CD4-positive, alpha-beta T cell (primary cell): ENCODE measurements around the gene CIAO2A. TPM values are rescaled to one million over a fixed set of nuclear protein-coding genes. Genes with fewer than 3 reads are reported as not detected.

ENCODE experiments used
- ATAC-seq: fragments of 200-7000 bp; cut with Tn5 transposase; one replicate; pipeline ENCODE4 v1.10.0; 2022; ENCODE audit warnings: mild to moderate bottlenecking; ENCODE audit not compliant: poor library complexity
- CTCF ChIA-PET: fragments of 350-600 bp; sonication (Branson Sonifier 250); formaldehyde crosslinking; loops from one replicate; lab custom pipeline; 2021; ENCODE audit warnings: antibody characterized with exemption, inconsistent platforms; lab: Charles Lee
- POLR2A ChIA-PET: fragments of 350-600 bp; sonication (Branson Sonifier 250); formaldehyde crosslinking; loops from one replicate; lab custom pipeline; 2021; ENCODE audit warnings: antibody characterized with exemption, inconsistent platforms; lab: Charles Lee
- DNase-seq, 14 experiments: peaks; one replicate each; pipeline ENCODE4 v3.0.0-alpha.2; 2013 to 2020; ENCODE audit warnings: mixed read lengths in 2 of 14
- H3K27ac ChIP-seq, 2 donors: one replicate each; pipeline versions ENCODE4 v1.5.1 to v1.7.0; 2013; ENCODE audit warnings: low read length in 2 of 2, low read depth in 1 of 2, mild to moderate bottlenecking in 1 of 2
- H3K27me3 ChIP-seq, 2 experiments: 1 replicate in 1 of 2; 2 replicates in 1 of 2; pipeline versions ENCODE4 v1.6.1 to v1.7.0; 2013; ENCODE audit warnings: low read length in 2 of 2, control low read depth in 1 of 2, mild to moderate bottlenecking in 1 of 2, moderate library complexity in 1 of 2; ENCODE audit not compliant: insufficient read depth in 2 of 2, control insufficient read depth in 1 of 2
- H3K36me3 ChIP-seq: one replicate; pipeline ENCODE4 v1.6.1; 2013; ENCODE audit warnings: low read length, control low read depth; ENCODE audit not compliant: insufficient read depth
- H3K4me1 ChIP-seq: one replicate; pipeline ENCODE4 v1.6.1; 2013; ENCODE audit warnings: low read length, control low read depth; ENCODE audit not compliant: insufficient read depth
- H3K4me3 ChIP-seq: one replicate; pipeline ENCODE4 v1.5.1; 2013; ENCODE audit warnings: mild to moderate bottlenecking, low read length, moderate library complexity
- H3K9me3 ChIP-seq, 2 experiments: 1 replicate in 1 of 2; 2 replicates in 1 of 2; pipeline versions ENCODE4 v1.6.1 to v1.7.0; 2013; ENCODE audit warnings: low read length in 2 of 2, mild to moderate bottlenecking in 2 of 2, control low read depth in 1 of 2, moderate library complexity in 1 of 2; ENCODE audit not compliant: control insufficient read depth in 1 of 2, insufficient read depth in 1 of 2
- H3K27ac Mint-ChIP-seq: one replicate; pipeline ENCODE4 v1.8.0; 2020; ENCODE audit warnings: mixed read lengths
- H3K27me3 Mint-ChIP-seq: one replicate; pipeline ENCODE4 v1.8.0; 2021; ENCODE audit warnings: mixed read lengths
- H3K36me3 Mint-ChIP-seq: one replicate; pipeline ENCODE4 v1.8.0; 2021; ENCODE audit warnings: low read depth, mixed read lengths
- H3K4me1 Mint-ChIP-seq: one replicate; pipeline ENCODE4 v1.8.0; 2021; ENCODE audit warnings: low read depth, mixed read lengths
- H3K4me3 Mint-ChIP-seq: one replicate; pipeline ENCODE4 v1.8.0; 2020; ENCODE audit warnings: mild to moderate bottlenecking, mixed read lengths
- H3K9me3 Mint-ChIP-seq: one replicate; pipeline ENCODE4 v1.8.0; 2020; ENCODE audit warnings: mixed read lengths
- CTCF ChIP-seq: fragments of 200-600 bp; IDR thresholded peaks from one replicate; pipeline ENCODE4 v1.8.0; 2022; ENCODE audit warnings: antibody characterized with exemption, mild to moderate bottlenecking
- intact Hi-C, 2 experiments: fragments of 100-400 bp; cut with DNase I in 1 of 2; cut with micrococcal nuclease in 1 of 2; formaldehyde crosslinking; loops; one replicate each; pipeline versions ENCODE4 v1.15.1 to v1.9.0; 2023 to 2025; cut with DNase I, micrococcal nuclease
- total RNA-seq, 174 experiments: library from RNA in 2 of 174; stranded (reverse) in 2 of 174; gene quantifications; one replicate each; pipeline ENCODE4 v1.2.3 and lab custom pipeline; 2021 to 2026

The CIAO2A gene
- total RNA-seq, 2 experiments from 2014 or later: 10.9 to 12.2 TPM

GRCh38 chr15:64125978-64126377 is 32.3 kb upstream of the CIAO2A start:
- no peak for DNase-seq
- ATAC-seq: no peak
- no peaks in the 10 kb centered on the region for H3K27me3 Mint-ChIP-seq
- Histone ChIP-seq H3K4me1 (no peaks in the 10 kb centered on the region), H3K36me3 (peaks cover 89% of the 10 kb centered on the region), H3K27ac (no peak overlapping the region), H3K4me3 (no peak overlapping the region), H3K9me3 (no peaks in the 10 kb centered on the region), H3K27me3 (no peaks in the 10 kb centered on the region)
- no peak overlapping the region for H3K27ac Mint-ChIP-seq
- CTCF ChIA-PET: interaction anchor here (0.7 kb wide), 1 partner anchor 156 kb away, joined by 4 read pairs; no protein-coding TSS in a partner anchor
- POLR2A ChIA-PET: interaction anchor here (1.1 kb wide), 1 partner anchor 29 kb away, joined by 3 read pairs; no protein-coding TSS in a partner anchor
- intact Hi-C loops: no loop called here
- no peaks in the 10 kb centered on the region for H3K4me1 Mint-ChIP-seq
- TF ChIP-seq CTCF: no peak
- no peaks in the 10 kb centered on the region for H3K9me3 Mint-ChIP-seq
- no peak overlapping the region for H3K4me3 Mint-ChIP-seq
- peaks cover 91% of the 10 kb centered on the region for H3K36me3 Mint-ChIP-seq

- H3K4me1 ChIP-seq: no peaks in the 10 kb centered on the region
- no peaks in the 10 kb centered on the region for H3K9me3 ChIP-seq
- H3K27me3 Mint-ChIP-seq: no peaks in the 10 kb centered on the region
- intact Hi-C loops: no loop called here
- H3K27ac ChIP-seq: no peak overlapping the region
- H3K4me1 Mint-ChIP-seq: no peaks in the 10 kb centered on the region
- H3K36me3 Mint-ChIP-seq: peaks cover 87% of the 10 kb centered on the region
- CTCF ChIA-PET: interaction anchor here (0.6 to 1.5 kb wide), 2 partner anchors 9 to 30 kb away, joined by 3 to 5 read pairs; no protein-coding TSS in a partner anchor
- H3K27ac Mint-ChIP-seq: no peak overlapping the region
- no peak overlapping the region for H3K4me3 ChIP-seq
- no peak overlapping the region for H3K4me3 Mint-ChIP-seq
- POLR2A ChIA-PET: no interaction called here
- TF ChIP-seq CTCF: no peak
- peaks cover 88% of the 10 kb centered on the region for H3K36me3 ChIP-seq
- H3K27me3 ChIP-seq: no peaks in the 10 kb centered on the region
- no peaks in the 10 kb centered on the region for H3K9me3 Mint-ChIP-seq
- DNase-seq: no peak
- ATAC-seq: no peak
Measured at GRCh38 chr15:64122936-64123351, 29.3 kb upstream of the CIAO2A start.

GRCh38 chr15:64122444-64122843 is 28.8 kb upstream of the CIAO2A start:
- POLR2A ChIA-PET: interaction anchor here (1.0 kb wide), 1 partner anchor 31 kb away, joined by 3 read pairs; no protein-coding TSS in a partner anchor
- H3K4me1 ChIP-seq: no peaks in the 10 kb centered on the region
- peaks cover 88% of the 10 kb centered on the region for H3K36me3 ChIP-seq
- H3K4me1 Mint-ChIP-seq: no peaks in the 10 kb centered on the region
- DNase-seq: no peak
- H3K27ac Mint-ChIP-seq: no peak overlapping the region
- CTCF ChIA-PET: interaction anchor here (1.5 kb wide), 1 partner anchor 31 kb away, joined by 5 read pairs; no protein-coding TSS in a partner anchor
- H3K36me3 Mint-ChIP-seq: peaks cover 87% of the 10 kb centered on the region
- H3K27me3 Mint-ChIP-seq: no peaks in the 10 kb centered on the region
- H3K9me3 ChIP-seq: no peaks in the 10 kb centered on the region
- TF ChIP-seq CTCF: no peak
- H3K27ac ChIP-seq: no peak overlapping the region
- H3K9me3 Mint-ChIP-seq: no peaks in the 10 kb centered on the region
- H3K4me3 ChIP-seq: no peak overlapping the region
- ATAC-seq: no peak
- no peaks in the 10 kb centered on the region for H3K27me3 ChIP-seq
- H3K4me3 Mint-ChIP-seq: no peak overlapping the region
- intact Hi-C loops: no loop called here
